ENCODE results near the gene MOB3A. TPM values are rescaled to one million over a fixed set of nuclear protein-coding genes. Genes with fewer than 3 reads are reported as not detected.

MOB3A gene
- total RNA-seq, 1 experiment from 2014 or later, result 28.9 TPM

GRCh38 chr19:2032296-2032941, 63.7 kb downstream of the MOB3A start:
- DNase-seq (ENCODE audit: low read depth), result peak; percentile 84
- in situ Hi-C loops (cut with HindIII; ENCODE audit: low pct_unique_long_range_greater_than_20kb, low sequenced_read_pairs), result no loop called here

GRCh38 chr19:2027361-2027760, 68.8 kb downstream of the MOB3A start:
- in situ Hi-C loops (cut with HindIII; ENCODE audit: low pct_unique_long_range_greater_than_20kb, low sequenced_read_pairs), result no loop called here
- DNase-seq (ENCODE audit: low read depth), result no peak

GRCh38 chr19:2026770-2027169, 69.4 kb downstream of the MOB3A start:
- in situ Hi-C loops (cut with HindIII; ENCODE audit: low pct_unique_long_range_greater_than_20kb, low sequenced_read_pairs), result no loop called here
- no peak for DNase-seq (ENCODE audit: low read depth)

- no peak for DNase-seq (ENCODE audit: low read depth)
- in situ Hi-C loops (cut with HindIII; ENCODE audit: low pct_unique_long_range_greater_than_20kb, low sequenced_read_pairs), result no loop called here
These were observed 73.8 kb downstream of the MOB3A start for GRCh38 chr19:2022289-2022688.

GRCh38 chr19:2021453-2022140, 74.5 kb downstream of the MOB3A start:
- in situ Hi-C loops (cut with HindIII; ENCODE audit: low pct_unique_long_range_greater_than_20kb, low sequenced_read_pairs), result no loop called here
- no peak for DNase-seq (ENCODE audit: low read depth)

Other genes starting within 250 kb of the MOB3A start
- gene REXO1, start 247.8 kb downstream of the MOB3A start, total RNA-seq (2014; rRNA removed; shearing (Covaris generic); ENCODE audit: low replicate concordance), result 10.5 and 14.4 TPM in 2 replicates
- 9.6 and 15.9 TPM in 2 replicates for gene KLF16, start 232.7 kb downstream of the MOB3A start, total RNA-seq (2014; rRNA removed; shearing (Covaris generic); ENCODE audit: low replicate concordance)
- 51.1 and 58.3 TPM in 2 replicates for gene ABHD17A, start 210.8 kb downstream of the MOB3A start, total RNA-seq (2014; rRNA removed; shearing (Covaris generic); ENCODE audit: low replicate concordance)
- 4.2 and 4.7 TPM in 2 replicates for gene ADAT3, start 190.9 kb downstream of the MOB3A start, total RNA-seq (2014; rRNA removed; shearing (Covaris generic); ENCODE audit: low replicate concordance)
- gene SCAMP4, start 190.9 kb downstream of the MOB3A start, total RNA-seq (2014; rRNA removed; shearing (Covaris generic); ENCODE audit: low replicate concordance), result 14.1 and 28.0 TPM in 2 replicates
- gene CSNK1G2, start 155.2 kb downstream of the MOB3A start, total RNA-seq (2014; rRNA removed; shearing (Covaris generic); ENCODE audit: low replicate concordance), result 32.9 and 42.3 TPM in 2 replicates
- 56.1 and 65.3 TPM in 2 replicates for gene BTBD2, start 80.6 kb downstream of the MOB3A start, total RNA-seq (2014; rRNA removed; shearing (Covaris generic); ENCODE audit: low replicate concordance)
- gene MKNK2, start 45.1 kb downstream of the MOB3A start, total RNA-seq (2014; rRNA removed; shearing (Covaris generic); ENCODE audit: low replicate concordance), result 72.0 and 78.8 TPM in 2 replicates
- gene IZUMO4, start 589 bp upstream of the MOB3A start, total RNA-seq (2014; rRNA removed; shearing (Covaris generic); ENCODE audit: low replicate concordance), result not detected in 2 replicates
- gene AP3D1, start 55.2 kb upstream of the MOB3A start, total RNA-seq (2014; rRNA removed; shearing (Covaris generic); ENCODE audit: low replicate concordance), result 59.0 and 69.3 TPM in 2 replicates
- gene DOT1L, start 67.6 kb upstream of the MOB3A start, total RNA-seq (2014; rRNA removed; shearing (Covaris generic); ENCODE audit: low replicate concordance), result 5.2 and 7.5 TPM in 2 replicates
- gene PLEKHJ1, start 140.0 kb upstream of the MOB3A start, total RNA-seq (2014; rRNA removed; shearing (Covaris generic); ENCODE audit: low replicate concordance), result 55.9 and 96.2 TPM in 2 replicates
- 9.9 and 23.2 TPM in 2 replicates for gene SF3A2, start 140.5 kb upstream of the MOB3A start, total RNA-seq (2014; rRNA removed; shearing (Covaris generic); ENCODE audit: low replicate concordance)
- 3.0 and 11.7 TPM in 2 replicates for gene AMH, start 153.0 kb upstream of the MOB3A start, total RNA-seq (2014; rRNA removed; shearing (Covaris generic); ENCODE audit: low replicate concordance)
- gene JSRP1, start 160.1 kb upstream of the MOB3A start, total RNA-seq (2014; rRNA removed; shearing (Covaris generic); ENCODE audit: low replicate concordance), result not detected in 2 replicates
- gene PEAK3, start 185.8 kb upstream of the MOB3A start, total RNA-seq (2014; rRNA removed; shearing (Covaris generic); ENCODE audit: low replicate concordance), result not detected in 2 replicates
- gene LINGO3, start 211.8 kb upstream of the MOB3A start, total RNA-seq (2014; rRNA removed; shearing (Covaris generic); ENCODE audit: low replicate concordance), result not detected in 2 replicates
- 238 and 305 TPM in 2 replicates for gene LSM7, start 232.3 kb upstream of the MOB3A start, total RNA-seq (2014; rRNA removed; shearing (Covaris generic); ENCODE audit: low replicate concordance)
- 20.6 and 30.0 TPM in 2 replicates for gene SPPL2B, start 232.4 kb upstream of the MOB3A start, total RNA-seq (2014; rRNA removed; shearing (Covaris generic); ENCODE audit: low replicate concordance)